ENCODE results near the gene GABRB2.

Gene GABRB2

DNA sequence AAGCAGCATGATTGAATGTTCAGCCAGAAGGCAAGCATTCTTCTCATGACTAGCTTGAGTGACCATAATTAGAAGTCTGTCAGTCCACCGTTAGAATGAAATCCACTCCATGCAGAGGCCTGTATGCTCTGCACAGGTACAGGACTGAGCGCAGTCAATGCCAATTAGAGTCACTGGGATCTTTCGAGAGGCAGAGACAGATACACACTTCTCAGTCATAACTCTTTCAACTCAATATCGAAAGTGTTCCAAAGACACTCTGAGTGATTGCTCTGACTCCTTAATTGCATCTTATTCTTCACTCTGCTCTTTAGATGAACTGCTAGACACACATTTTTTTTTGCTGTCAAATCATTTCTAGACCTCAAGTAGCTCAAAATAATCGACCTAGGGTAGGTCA lies 203.6 kb downstream of the GABRB2 start:
- TF ChIP-seq POU6F1 (CRISPR knock-in tag; IDR thresholded peaks at IDR 0.05; ENCODE audit: borderline replicate concordance, low read depth): no peak
- TF ChIP-seq CSDC2 (CRISPR knock-in tag; IDR thresholded peaks at IDR 0.05): no peak
- no peak for TF ChIP-seq ESRRG (CRISPR knock-in tag; IDR thresholded peaks at IDR 0.05)
- TF ChIP-seq, protein P1, sequence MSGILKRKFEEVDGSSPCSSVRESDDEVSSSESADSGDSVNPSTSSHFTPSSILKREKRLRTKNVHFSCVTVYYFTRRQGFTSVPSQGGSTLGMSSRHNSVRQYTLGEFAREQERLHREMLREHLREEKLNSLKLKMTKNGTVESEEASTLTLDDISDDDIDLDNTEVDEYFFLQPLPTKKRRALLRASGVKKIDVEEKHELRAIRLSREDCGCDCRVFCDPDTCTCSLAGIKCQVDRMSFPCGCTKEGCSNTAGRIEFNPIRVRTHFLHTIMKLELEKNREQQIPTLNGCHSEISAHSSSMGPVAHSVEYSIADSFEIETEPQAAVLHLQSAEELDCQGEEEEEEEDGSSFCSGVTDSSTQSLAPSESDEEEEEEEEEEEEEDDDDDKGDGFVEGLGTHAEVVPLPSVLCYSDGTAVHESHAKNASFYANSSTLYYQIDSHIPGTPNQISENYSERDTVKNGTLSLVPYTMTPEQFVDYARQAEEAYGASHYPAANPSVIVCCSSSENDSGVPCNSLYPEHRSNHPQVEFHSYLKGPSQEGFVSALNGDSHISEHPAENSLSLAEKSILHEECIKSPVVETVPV (CRISPR knock-in tag; IDR thresholded peaks at IDR 0.05): no peak
- no peak for TF ChIP-seq TCF4 (CRISPR knock-in tag; IDR thresholded peaks at IDR 0.05; ENCODE audit: borderline replicate concordance)
- TF ChIP-seq ZFP30 (CRISPR knock-in tag; IDR thresholded peaks at IDR 0.05): no peak
- no peak for TF ChIP-seq GLIS3 (CRISPR knock-in tag; IDR thresholded peaks at IDR 0.05)
- TF ChIP-seq ZNF8 (CRISPR knock-in tag; IDR thresholded peaks at IDR 0.05): no peak
- TF ChIP-seq RARB (CRISPR knock-in tag; IDR thresholded peaks at IDR 0.05): no peak
- no peak for TF ChIP-seq TOX (CRISPR knock-in tag; IDR thresholded peaks at IDR 0.05; ENCODE audit: borderline replicate concordance)
- no peak for TF ChIP-seq BACH2 (CRISPR knock-in tag; IDR thresholded peaks at IDR 0.05; ENCODE audit: borderline replicate concordance)
- no peak for TF ChIP-seq ZNF70 (CRISPR knock-in tag; IDR thresholded peaks at IDR 0.05)
- no peak for TF ChIP-seq CREB5 (CRISPR knock-in tag; IDR thresholded peaks at IDR 0.05; ENCODE audit: low read depth)
- no peak for ATAC-seq

DNA sequence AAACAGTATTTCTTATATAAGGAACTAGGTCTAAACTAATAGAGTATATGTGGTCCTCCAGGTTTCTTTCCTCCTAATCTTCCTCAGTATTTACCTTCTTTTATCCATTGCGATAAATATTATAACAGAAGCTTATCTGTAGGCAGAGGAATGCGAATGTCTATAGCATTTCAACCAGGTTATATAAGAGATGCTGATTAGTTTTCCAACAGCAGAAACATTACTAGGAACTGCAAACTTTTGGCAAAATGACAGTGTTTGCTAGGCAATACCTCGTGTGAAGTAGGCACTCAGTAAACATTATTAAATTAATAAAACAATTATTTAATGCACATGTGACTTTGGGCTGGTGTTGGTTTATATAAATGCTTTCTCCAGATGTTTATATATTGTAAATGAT lies 206.5 kb downstream of the GABRB2 start:
- TF ChIP-seq ESRRG (CRISPR knock-in tag; IDR thresholded peaks at IDR 0.05): no peak
- no peak for TF ChIP-seq ISL1 (CRISPR knock-in tag; IDR thresholded peaks at IDR 0.05)
- TF ChIP-seq CSDC2 (CRISPR knock-in tag; IDR thresholded peaks at IDR 0.05): no peak
- TF ChIP-seq, protein P2, sequence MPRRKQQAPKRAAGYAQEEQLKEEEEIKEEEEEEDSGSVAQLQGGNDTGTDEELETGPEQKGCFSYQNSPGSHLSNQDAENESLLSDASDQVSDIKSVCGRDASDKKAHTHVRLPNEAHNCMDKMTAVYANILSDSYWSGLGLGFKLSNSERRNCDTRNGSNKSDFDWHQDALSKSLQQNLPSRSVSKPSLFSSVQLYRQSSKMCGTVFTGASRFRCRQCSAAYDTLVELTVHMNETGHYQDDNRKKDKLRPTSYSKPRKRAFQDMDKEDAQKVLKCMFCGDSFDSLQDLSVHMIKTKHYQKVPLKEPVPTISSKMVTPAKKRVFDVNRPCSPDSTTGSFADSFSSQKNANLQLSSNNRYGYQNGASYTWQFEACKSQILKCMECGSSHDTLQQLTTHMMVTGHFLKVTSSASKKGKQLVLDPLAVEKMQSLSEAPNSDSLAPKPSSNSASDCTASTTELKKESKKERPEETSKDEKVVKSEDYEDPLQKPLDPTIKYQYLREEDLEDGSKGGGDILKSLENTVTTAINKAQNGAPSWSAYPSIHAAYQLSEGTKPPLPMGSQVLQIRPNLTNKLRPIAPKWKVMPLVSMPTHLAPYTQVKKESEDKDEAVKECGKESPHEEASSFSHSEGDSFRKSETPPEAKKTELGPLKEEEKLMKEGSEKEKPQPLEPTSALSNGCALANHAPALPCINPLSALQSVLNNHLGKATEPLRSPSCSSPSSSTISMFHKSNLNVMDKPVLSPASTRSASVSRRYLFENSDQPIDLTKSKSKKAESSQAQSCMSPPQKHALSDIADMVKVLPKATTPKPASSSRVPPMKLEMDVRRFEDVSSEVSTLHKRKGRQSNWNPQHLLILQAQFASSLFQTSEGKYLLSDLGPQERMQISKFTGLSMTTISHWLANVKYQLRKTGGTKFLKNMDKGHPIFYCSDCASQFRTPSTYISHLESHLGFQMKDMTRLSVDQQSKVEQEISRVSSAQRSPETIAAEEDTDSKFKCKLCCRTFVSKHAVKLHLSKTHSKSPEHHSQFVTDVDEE (CRISPR knock-in tag; IDR thresholded peaks at IDR 0.05): no peak
- TF ChIP-seq, protein P3, sequence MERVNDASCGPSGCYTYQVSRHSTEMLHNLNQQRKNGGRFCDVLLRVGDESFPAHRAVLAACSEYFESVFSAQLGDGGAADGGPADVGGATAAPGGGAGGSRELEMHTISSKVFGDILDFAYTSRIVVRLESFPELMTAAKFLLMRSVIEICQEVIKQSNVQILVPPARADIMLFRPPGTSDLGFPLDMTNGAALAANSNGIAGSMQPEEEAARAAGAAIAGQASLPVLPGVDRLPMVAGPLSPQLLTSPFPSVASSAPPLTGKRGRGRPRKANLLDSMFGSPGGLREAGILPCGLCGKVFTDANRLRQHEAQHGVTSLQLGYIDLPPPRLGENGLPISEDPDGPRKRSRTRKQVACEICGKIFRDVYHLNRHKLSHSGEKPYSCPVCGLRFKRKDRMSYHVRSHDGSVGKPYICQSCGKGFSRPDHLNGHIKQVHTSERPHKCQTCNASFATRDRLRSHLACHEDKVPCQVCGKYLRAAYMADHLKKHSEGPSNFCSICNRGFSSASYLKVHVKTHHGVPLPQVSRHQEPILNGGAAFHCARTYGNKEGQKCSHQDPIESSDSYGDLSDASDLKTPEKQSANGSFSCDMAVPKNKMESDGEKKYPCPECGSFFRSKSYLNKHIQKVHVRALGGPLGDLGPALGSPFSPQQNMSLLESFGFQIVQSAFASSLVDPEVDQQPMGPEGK (CRISPR knock-in tag; IDR thresholded peaks at IDR 0.05; ENCODE audit: borderline replicate concordance): no peak
- no peak for TF ChIP-seq ZC3H10 (CRISPR knock-in tag; IDR thresholded peaks at IDR 0.05)
- TF ChIP-seq GLIS3 (CRISPR knock-in tag; IDR thresholded peaks at IDR 0.05): no peak
- no peak for TF ChIP-seq ZNF8 (CRISPR knock-in tag; IDR thresholded peaks at IDR 0.05)
- no peak for TF ChIP-seq PPARA (CRISPR knock-in tag; IDR thresholded peaks at IDR 0.05; ENCODE audit: borderline replicate concordance)
- TF ChIP-seq SNAI2 (CRISPR knock-in tag; IDR thresholded peaks at IDR 0.05): no peak
- no peak for TF ChIP-seq RARB (CRISPR knock-in tag; IDR thresholded peaks at IDR 0.05)
- TF ChIP-seq TCF4 (CRISPR knock-in tag; IDR thresholded peaks at IDR 0.05; ENCODE audit: borderline replicate concordance): no peak
- no peak for TF ChIP-seq ZNF70 (CRISPR knock-in tag; IDR thresholded peaks at IDR 0.05)
- no peak for TF ChIP-seq CREB5 (CRISPR knock-in tag; IDR thresholded peaks at IDR 0.05; ENCODE audit: low read depth)
- TF ChIP-seq TOX (CRISPR knock-in tag; IDR thresholded peaks at IDR 0.05; ENCODE audit: borderline replicate concordance): no peak

More for the DNA sequence above, 206.5 kb downstream of the GABRB2 start:
- no peak for ATAC-seq
